GM12878 (cell line): Measurements from ENCODE around the gene TPGS1. TPM values are rescaled to one million over a fixed set of nuclear protein-coding genes. Genes with fewer than 3 reads are reported as not detected.

Source experiments
- ATAC-seq: fragments of 200-7000 bp; cut with Tn5 transposase; 3 replicates; pipeline ENCODE4 v1.9.1; 2020; ENCODE audit warnings: mild to moderate bottlenecking, moderate library complexity
- BruUV-seq: library from RNA; stranded (reverse); fragments of 400-500 nt; replicated peaks from 2 replicates; lab custom pipeline; 2021; lab: Mats Ljungman, UMichigan
- CTCF ChIA-PET: fragments of 300-600 bp; sonication (Branson Sonifier 250); formaldehyde crosslinking; extraction: SDS; loops from one replicate; lab custom pipeline; 2021; ENCODE audit warnings: inconsistent platforms; lab: Yijun Ruan, JAX
- POLR2A ChIA-PET: fragments of 350-600 bp; formaldehyde crosslinking; extraction: SDS; loops from one replicate; lab custom pipeline; 2021; ENCODE audit warnings: inconsistent platforms; lab: Charles Lee
- RAD21 ChIA-PET: fragments of 300-600 bp; sonication (Branson Sonifier 250); formaldehyde crosslinking; loops from one replicate; lab custom pipeline; 2023; ENCODE audit warnings: antibody characterized with exemption; ENCODE audit not compliant: unreplicated experiment; lab: Charles Lee
- SMC1A ChIA-PET: fragments of 300-600 bp; sonication (Branson Sonifier 250); formaldehyde crosslinking; loops from one replicate; lab custom pipeline; 2023; ENCODE audit not compliant: unreplicated experiment, uncharacterized antibody; lab: Charles Lee
- DNase-seq: peaks from one replicate; pipeline ENCODE4 v3.0.0-alpha.2; 2011; ENCODE audit warnings: low read depth, low spot score
- FAIRE-seq: peaks from 3 replicates; lab custom pipeline; 2011; peaks lifted over from hg19 to GRCh38; lab: Jason Lieb, UNC
- H2AFZ ChIP-seq: 2 replicates; pipeline ENCODE4 v1.6.0; 2011; ENCODE audit warnings: low read depth, low read length, control low read depth; ENCODE audit not compliant: control insufficient read depth
- H3K27ac ChIP-seq: 2 replicates; pipeline ENCODE4 v1.5.1; 2011; ENCODE audit warnings: control low read depth; ENCODE audit not compliant: control insufficient read depth, insufficient read depth
- H3K27me3 ChIP-seq, 2 experiments: replicated peaks in 1 of 2; 2 replicates each; pipeline versions ENCODE4 v1.6.0 to v1.6.1; 2011; ENCODE audit warnings: low read length in 1 of 2; ENCODE audit not compliant: control insufficient read depth in 2 of 2, insufficient read depth in 2 of 2
- H3K36me3 ChIP-seq, 2 experiments: 2 replicates each; pipeline ENCODE4 v1.5.1; 2011; ENCODE audit warnings: low read length in 1 of 2; ENCODE audit not compliant: control insufficient read depth in 2 of 2, insufficient read depth in 2 of 2
- H3K4me1 ChIP-seq: 2 replicates; pipeline ENCODE4 v1.6.1; 2011; ENCODE audit warnings: mild to moderate bottlenecking, low read length, moderate library complexity, mixed read lengths; ENCODE audit not compliant: control insufficient read depth, insufficient read depth
- H3K4me2 ChIP-seq: 2 replicates; pipeline ENCODE4 v1.6.0; 2011; ENCODE audit warnings: control low read depth; ENCODE audit not compliant: control insufficient read depth, insufficient read depth
- H3K4me3 ChIP-seq: fragments of 200-600 bp; sonication (generic); 2 replicates; pipeline ENCODE4 v1.5.1; 2016
- H3K79me2 ChIP-seq: 2 replicates; pipeline ENCODE4 v1.6.0; 2011; ENCODE audit warnings: low read length; ENCODE audit not compliant: control insufficient read depth, insufficient read depth
- H3K9ac ChIP-seq: 2 replicates; pipeline ENCODE4 v1.8.0; 2011; ENCODE audit warnings: low read length, control low read depth, mixed read lengths; ENCODE audit not compliant: control insufficient read depth, insufficient read depth
- H3K9me3 ChIP-seq: replicated peaks from 3 replicates; pipeline ENCODE4 v1.5.1; 2011; ENCODE audit warnings: mild to moderate bottlenecking, low read length; ENCODE audit not compliant: control insufficient read depth, insufficient read depth
- H4K20me1 ChIP-seq: 2 replicates; pipeline ENCODE4 v1.6.0; 2011; ENCODE audit not compliant: control insufficient read depth, insufficient read depth
- ATF7 ChIP-seq: fragments of 450-650 bp; IDR thresholded peaks from 2 replicates; pipeline ENCODE4 v1.6.1; 2016; ENCODE audit warnings: low read depth, mild to moderate bottlenecking
- CBFB ChIP-seq: IDR thresholded peaks from 2 replicates; pipeline ENCODE4 v1.6.1; 2016; ENCODE audit warnings: antibody characterized with exemption, low read depth
- CBX5 ChIP-seq: sonication (generic); IDR thresholded peaks from 2 replicates; pipeline ENCODE4 v1.6.1; 2016; ENCODE audit warnings: low read depth, moderate library complexity, mild to moderate bottlenecking, inconsistent platforms
- CUX1 ChIP-seq: IDR thresholded peaks from 2 replicates; pipeline ENCODE4 v1.6.1; 2012; ENCODE audit warnings: improper control_type of control experiment, low read depth, low read length; ENCODE audit not compliant: insufficient replicate concordance
- IKZF1 ChIP-seq: fragments of 450-650 bp; conservative IDR thresholded peaks from 2 replicates; pipeline ENCODE4 v1.6.1; 2017; ENCODE audit warnings: antibody characterized with exemption, mild to moderate bottlenecking
- POU2F2 ChIP-seq: IDR thresholded peaks from 3 replicates; pipeline ENCODE4 v1.6.1; 2011; ENCODE audit warnings: low read depth, mild to moderate bottlenecking, low read length, borderline replicate concordance
- PRDM15 ChIP-seq: fragments of 450-650 bp; formaldehyde crosslinking; IDR thresholded peaks from 2 replicates; pipeline ENCODE4 v1.4.0; 2020; ENCODE audit warnings: mild to moderate bottlenecking, moderate library complexity
- SMAD5 ChIP-seq: IDR thresholded peaks from 2 replicates; pipeline ENCODE4 v1.6.1; 2016; ENCODE audit warnings: antibody characterized with exemption, low read depth
- SPI1 ChIP-seq: IDR thresholded peaks from 2 replicates; pipeline ENCODE4 v1.6.1; 2011; ENCODE audit warnings: low read depth, mild to moderate bottlenecking, low read length, moderate library complexity, borderline replicate concordance; ENCODE audit not compliant: insufficient read depth
- ZBTB11 ChIP-seq: fragments of 450-650 bp; formaldehyde crosslinking; IDR thresholded peaks from 2 replicates; pipeline ENCODE4 v1.5.0; 2022; ENCODE audit warnings: mild to moderate bottlenecking, missing genetic modification characterization
- WGBS: methylation state at CpG from one replicate; pipeline ENCODE4 v1.1.6; 2016; ENCODE audit warnings: low lambda C conversion rate; ENCODE audit not compliant: insufficient replicate concordance, insufficient coverage; ENCODE audit errors: missing lambda C conversion rate; 5-methylcytosine and 5-hydroxymethylcytosine counted together
- in situ Hi-C: fragments of 300-500 bp; cut with MboI; formaldehyde crosslinking; loops from 9 replicates; pipeline ENCODE4 v1.14.3; 2018; ENCODE audit warnings: mixed read lengths
- intact Hi-C: fragments of 100-400 bp; cut with micrococcal nuclease; formaldehyde crosslinking; loops from one replicate; pipeline ENCODE4 v1.14.2; 2022; ENCODE audit not compliant: unreplicated experiment
- polyA plus RNA-seq, 11 experiments: library from polyadenylated mRNA; depleted of rRNA in 4 of 11; unstranded in 6 of 11; stranded (reverse) in 5 of 11; fragments of >200 nt; fragmentation: Nextera tagmentation in 4 of 11; fragmentation: Illumina TruSeq in 1 of 11; extraction: Ambion mirVana in 4 of 11; extraction: Trizol in 1 of 11; gene quantifications; 1 replicate in 1 of 11; 2 replicates in 10 of 11; pipeline versions ENCODE4 v1.2.1 to v1.2.3, GENCODE V29; 2011 to 2016; ENCODE audit warnings: inconsistent platforms in 2 of 11, missing spikeins in 2 of 11, low read depth in 1 of 11
- total RNA-seq, 4 experiments: library from RNA; depleted of rRNA in 3 of 4; stranded (reverse); fragments of >200 nt in 3 of 4; fragmentation: Illumina TruSeq in 1 of 4; extraction: Trizol in 1 of 4; gene quantifications; 2 replicates each; pipeline versions ENCODE4 v1.2.1 to v1.2.3, GENCODE V29; 2013 to 2021

Gene TPGS1
- total and polyA plus RNA-seq, 10 of the 15 experiments (the other 5 are each of a cell fraction or from before 2014, with no cell fraction given), result 0.24 to 24.7 (median 7.7) TPM; not detected in 2

- Histone ChIP-seq H4K20me1 (no peaks in the 10 kb centered on the region), H3K79me2 (no peaks in the 10 kb centered on the region), H3K9ac (no peak overlapping the region), H3K4me3 (no peak overlapping the region), H2AFZ (no peak overlapping the region), H3K27ac (no peak overlapping the region), H3K9me3 (no peaks in the 10 kb centered on the region), H3K4me1 (no peaks in the 10 kb centered on the region), H3K27me3 (no peaks in the 10 kb centered on the region), H3K4me2 (no peak overlapping the region), H3K36me3 (no peaks in the 10 kb centered on the region)
- WGBS, result 64% methylated on average over 45 of the region's 57 CpGs
- no peak for ATAC-seq
- in situ Hi-C loops (no loop called here), intact Hi-C loops (no loop called here)
- POLR2A ChIA-PET, result no interaction called here
- BruUV-seq, result no TSS peak
- CTCF ChIA-PET, result no interaction called here
- RAD21 ChIA-PET, result no interaction called here
- no peak for DNase-seq
- no peak for FAIRE-seq
- SMC1A ChIA-PET, result no interaction called here
- TF ChIP-seq ATF7 (no peak), SMAD5 (no peak), POU2F2 (no peak), CBX5 (no peak), IKZF1 (no peak), CUX1 (no peak), CBFB (no peak), ZBTB11 (CRISPR knock-in tag) (no peak), PRDM15 (CRISPR knock-in tag) (no peak), SPI1 (no peak)
Measured at GRCh38 chr19:474126-475078, 32.9 kb upstream of the TPGS1 start.
